Dedifferentiated amniotic fluid mesenchymal stem cell (primary cell): ENCODE measurements around the gene PXDN.

Experiments used
- DNase-seq: peaks from one replicate; pipeline ENCODE4 v3.0.0-alpha.2; 2016; ENCODE audit errors: extremely low spot score

PXDN gene

DNA sequence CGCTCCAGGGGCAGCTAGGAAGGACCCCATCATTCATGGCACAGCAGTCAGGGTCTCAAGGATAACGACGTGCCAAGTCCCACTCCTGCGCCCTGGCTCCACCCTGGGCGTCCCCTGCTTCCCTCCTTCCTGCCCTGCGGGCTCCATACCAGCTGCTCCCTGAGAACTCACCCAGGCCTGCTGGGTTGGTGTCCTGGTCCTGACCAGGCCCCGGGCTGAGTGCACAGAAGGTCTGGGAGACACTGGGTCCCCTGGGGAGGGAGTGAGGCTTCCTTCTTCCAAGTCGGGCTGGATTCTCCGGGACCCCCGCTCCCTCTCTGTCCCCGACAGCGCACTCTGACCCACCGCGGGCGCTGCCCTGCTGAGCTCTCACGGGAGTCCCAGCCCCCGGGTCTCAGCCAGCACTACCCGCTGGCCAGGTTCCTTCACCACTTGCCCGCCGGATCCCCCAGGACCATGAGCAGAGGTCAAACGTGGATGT is 160.2 kb downstream of the PXDN start:
- no peak for DNase-seq

DNA sequence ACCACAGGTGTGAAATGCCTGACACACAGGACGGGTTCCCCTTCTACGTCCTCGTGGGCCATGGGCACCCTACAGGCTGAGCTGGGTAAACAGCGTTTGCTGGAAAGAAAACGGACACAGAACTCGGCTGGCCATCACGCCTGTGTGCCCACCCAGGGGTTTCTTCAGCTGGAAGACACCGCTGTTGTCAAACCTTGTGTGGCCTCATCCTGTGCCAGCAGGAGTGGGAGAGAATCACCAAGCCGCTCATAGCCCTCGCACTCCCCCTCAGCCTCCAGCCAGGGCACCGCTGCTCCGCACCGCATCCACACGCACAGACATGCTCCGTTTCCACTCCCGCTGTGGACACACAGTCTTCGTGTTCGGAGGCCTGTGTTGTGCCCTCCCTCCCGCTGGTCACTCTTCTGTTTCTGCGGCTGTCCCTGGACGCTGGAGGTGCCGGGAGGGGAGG is 161.4 kb downstream of the PXDN start:
- DNase-seq: no peak

DNA sequence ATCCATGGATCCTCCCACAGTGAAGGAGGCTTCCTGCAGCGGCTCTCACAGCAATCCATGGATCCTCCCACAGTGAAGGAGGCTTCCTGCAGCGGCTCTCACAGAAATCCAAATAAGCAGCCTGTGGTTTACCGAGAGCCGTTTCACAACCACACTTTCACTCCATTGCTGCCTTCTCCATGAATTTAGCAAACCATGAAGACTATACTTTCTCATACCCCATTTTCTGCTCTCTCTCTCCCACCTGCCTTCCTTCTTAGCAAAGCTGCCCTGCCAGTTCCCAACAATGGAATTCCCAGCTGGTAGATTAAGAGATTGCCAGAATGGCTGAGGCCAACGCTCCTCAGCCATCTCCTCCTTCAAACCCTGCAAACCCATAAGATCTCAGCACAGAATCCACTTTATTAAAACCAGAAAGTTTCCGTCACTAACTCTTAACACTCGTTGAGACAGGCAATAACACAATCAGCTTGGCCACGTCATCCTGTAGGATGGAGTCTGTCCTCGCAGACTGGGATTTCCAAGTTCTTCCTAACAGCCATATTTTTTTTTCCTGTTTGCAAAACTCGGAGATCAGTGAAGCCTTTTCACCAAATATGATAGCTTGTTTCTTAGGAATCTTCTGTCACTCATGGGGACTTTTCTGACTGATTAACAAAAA is 162.2 kb downstream of the PXDN start:
- DNase-seq: no peak
